GM21526 (cell line): ENCODE results near the gene ADPRM.
"Not testable (repeated sequence)": the region's sequence is repeated elsewhere in the genome, so short reads cannot be mapped to it uniquely, and the experiment has no call there.

ENCODE experiments used
- ATAC-seq: cut with Tn5 transposase; IDR thresholded peaks from one replicate; pipeline ENCODE4 v1.9.1; 2021; ENCODE audit warnings: moderate library complexity; ENCODE audit not compliant: unreplicated experiment, low FRiP score

Gene ADPRM

GRCh38 chr17:10697092-10698081, at the start of gene ADPRM, which contains the start of gene SCO1:
TSS of gene ADPRM (plus strand) at chr17:10697594. CDS start at chr17:10704927, 7,333 bp downstream.
TSS of gene SCO1 (minus strand) at chr17:10697533. CDS start at chr17:10697507, 26 bp downstream.
- peak; percentile 97 for ATAC-seq

GRCh38 chr17:10648381-10648780, 49.0 kb upstream of the ADPRM start:
- no peak for ATAC-seq

GRCh38 chr17:10648956-10649355, 48.4 kb upstream of the ADPRM start:
- no peak for ATAC-seq

GRCh38 chr17:10649602-10650001, 47.8 kb upstream of the ADPRM start:
- no peak for ATAC-seq

- no peak for ATAC-seq
These were observed 45.5 kb upstream of the ADPRM start for GRCh38 chr17:10651927-10652326.

GRCh38 chr17:10652984-10653659, 44.3 kb upstream of the ADPRM start:
- no peak for ATAC-seq

GRCh38 chr17:10653987-10654386, 43.4 kb upstream of the ADPRM start:
- no peak for ATAC-seq

- no peak for ATAC-seq
These were observed 40.2 kb upstream of the ADPRM start, which contains the start of gene MYH3 for GRCh38 chr17:10657148-10657547. TSS of gene MYH3 (minus strand) at chr17:10657309. CDS start at chr17:10655064, 2,245 bp downstream.

GRCh38 chr17:10657879-10658278, 39.5 kb upstream of the ADPRM start:
- no peak for ATAC-seq

GRCh38 chr17:10661437-10661836, 36.0 kb upstream of the ADPRM start:
- no peak for ATAC-seq

- ATAC-seq, result no peak
These were observed 34.2 kb upstream of the ADPRM start for GRCh38 chr17:10663231-10663630.

GRCh38 chr17:10664571-10664970, 32.8 kb upstream of the ADPRM start:
- no peak for ATAC-seq

GRCh38 chr17:10666906-10667305, 30.5 kb upstream of the ADPRM start:
- ATAC-seq, result no peak

- ATAC-seq, result no peak
These were observed 28.6 kb upstream of the ADPRM start for GRCh38 chr17:10668775-10669174.

GRCh38 chr17:10673312-10673711, 24.1 kb upstream of the ADPRM start:
- ATAC-seq, result no peak

GRCh38 chr17:10674704-10675103, 22.7 kb upstream of the ADPRM start:
- ATAC-seq, result no peak

- no peak for ATAC-seq
These were observed 15.4 kb upstream of the ADPRM start for GRCh38 chr17:10681866-10682446.

- no peak for ATAC-seq
These were observed 13.5 kb upstream of the ADPRM start for GRCh38 chr17:10683853-10684252.

- no peak for ATAC-seq
These were observed 9.9 kb upstream of the ADPRM start for GRCh38 chr17:10687499-10687898.

- ATAC-seq, result not testable (repeated sequence)
These were observed 1.5 kb upstream of the ADPRM start for GRCh38 chr17:10695875-10696407.
